Colonic mucosa (tissue), 4 donors: ENCODE measurements around the gene DLG2. TPM values are rescaled to one million over a fixed set of nuclear protein-coding genes. Genes with fewer than 3 reads are reported as not detected.
"Not testable (repeated sequence)": the region's sequence is repeated elsewhere in the genome, so short reads cannot be mapped to it uniquely, and the experiment has no call there.

Source experiments
- DNase-seq: peaks from one replicate; pipeline ENCODE4 v3.0.0-alpha.2; 2020
- H3K27ac ChIP-seq: fragments of 200-600 bp; one replicate; pipeline ENCODE4 v1.8.0; 2021
- H3K27me3 ChIP-seq: fragments of 200-600 bp; one replicate; pipeline ENCODE4 v1.8.0; 2021
- H3K36me3 ChIP-seq: fragments of 200-600 bp; one replicate; pipeline ENCODE4 v1.8.0; 2021
- H3K4me1 ChIP-seq: fragments of 200-600 bp; one replicate; pipeline ENCODE4 v1.8.0; 2021; ENCODE audit warnings: mild to moderate bottlenecking
- H3K4me3 ChIP-seq: fragments of 200-600 bp; one replicate; pipeline ENCODE4 v1.8.0; 2021
- H3K9ac ChIP-seq, 2 donors: one replicate each; pipeline ENCODE4 v1.7.0; 2013; ENCODE audit warnings: control low read depth in 2 of 2, low read depth in 2 of 2, low read length in 2 of 2
- H3K9me3 ChIP-seq: fragments of 200-600 bp; one replicate; pipeline ENCODE4 v1.8.0; 2021
- intact Hi-C: fragments of 100-400 bp; cut with DNase I; formaldehyde crosslinking; loops from one replicate; pipeline ENCODE4 v1.14.1; 2022
- total RNA-seq, 2 donors: library from RNA; stranded (reverse); fragmentation: NEBNext Ultra II Directional in 1 of 2; extraction: Animal tissue kit (Norgen Biotek cat#: 25700) in 1 of 2; gene quantifications; one replicate each; pipeline ENCODE4 v1.2.1, GENCODE V29; 2021
- TF ChIP-seq, protein P1 (sequence below): fragments of 200-600 bp; IDR thresholded peaks from one replicate; pipeline ENCODE4 v1.8.0; 2022; ENCODE audit warnings: antibody characterized with exemption, mild to moderate bottlenecking
- donor health status: healthy.
- donor health status: DM: no; HTN: no; CAD: no.
- donor health status: DM: no; HTN: no; CAD: no.

Gene DLG2
- total RNA-seq, 2 donors from 2014 or later = 1.4 to 3.3 TPM

DNA sequence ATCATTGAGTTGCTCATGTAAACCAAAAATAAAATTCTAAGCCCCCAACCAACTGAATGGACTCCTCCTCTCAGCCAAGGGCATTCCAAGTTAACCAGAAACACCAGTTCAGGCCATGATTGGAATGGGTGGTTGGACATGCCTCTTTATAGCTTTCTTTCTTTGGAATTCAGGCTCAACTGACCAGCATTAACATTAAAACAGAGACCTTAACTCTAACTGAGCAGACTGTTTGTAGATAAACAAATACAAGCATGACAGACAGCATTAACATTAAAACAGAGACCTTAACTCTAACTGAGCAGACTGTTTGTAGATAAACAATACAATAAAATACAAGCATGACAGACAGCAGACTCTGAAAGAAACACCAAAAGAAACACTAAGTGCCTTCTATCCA lies 278.2 kb downstream of the DLG2 start:
- Histone ChIP-seq H3K4me1 (no peaks in the 10 kb centered on the region), H3K27ac (no peak overlapping the region), H3K4me3 (no peak overlapping the region), H3K9ac (no peak overlapping the region), H3K27me3 (no peaks in the 10 kb centered on the region), H3K36me3 (no peaks in the 10 kb centered on the region), H3K9me3 (no peaks in the 10 kb centered on the region)
- intact Hi-C loops = no loop called here
- TF ChIP-seq, protein P1, sequence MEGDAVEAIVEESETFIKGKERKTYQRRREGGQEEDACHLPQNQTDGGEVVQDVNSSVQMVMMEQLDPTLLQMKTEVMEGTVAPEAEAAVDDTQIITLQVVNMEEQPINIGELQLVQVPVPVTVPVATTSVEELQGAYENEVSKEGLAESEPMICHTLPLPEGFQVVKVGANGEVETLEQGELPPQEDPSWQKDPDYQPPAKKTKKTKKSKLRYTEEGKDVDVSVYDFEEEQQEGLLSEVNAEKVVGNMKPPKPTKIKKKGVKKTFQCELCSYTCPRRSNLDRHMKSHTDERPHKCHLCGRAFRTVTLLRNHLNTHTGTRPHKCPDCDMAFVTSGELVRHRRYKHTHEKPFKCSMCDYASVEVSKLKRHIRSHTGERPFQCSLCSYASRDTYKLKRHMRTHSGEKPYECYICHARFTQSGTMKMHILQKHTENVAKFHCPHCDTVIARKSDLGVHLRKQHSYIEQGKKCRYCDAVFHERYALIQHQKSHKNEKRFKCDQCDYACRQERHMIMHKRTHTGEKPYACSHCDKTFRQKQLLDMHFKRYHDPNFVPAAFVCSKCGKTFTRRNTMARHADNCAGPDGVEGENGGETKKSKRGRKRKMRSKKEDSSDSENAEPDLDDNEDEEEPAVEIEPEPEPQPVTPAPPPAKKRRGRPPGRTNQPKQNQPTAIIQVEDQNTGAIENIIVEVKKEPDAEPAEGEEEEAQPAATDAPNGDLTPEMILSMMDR = no peak
- no peak for DNase-seq

DNA sequence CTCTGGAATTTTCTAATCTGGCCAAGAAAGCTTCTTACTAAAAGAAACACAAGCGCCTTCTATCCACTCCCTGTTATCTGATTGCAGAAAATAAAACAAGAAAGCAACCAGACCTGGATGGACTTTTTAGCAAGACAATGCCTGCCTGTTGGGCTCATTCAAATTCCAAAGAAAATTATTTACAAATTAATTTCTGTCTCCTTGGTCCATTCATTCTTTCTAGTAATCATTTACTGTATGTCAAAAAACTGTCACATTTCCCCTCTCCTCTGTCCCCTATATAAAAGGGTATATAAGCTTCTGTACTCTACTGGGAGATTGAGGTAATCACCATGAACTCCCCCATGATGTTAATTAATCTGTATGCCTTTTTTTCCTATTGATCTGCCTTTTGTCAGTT lies 279.9 kb downstream of the DLG2 start:
- intact Hi-C loops = no loop called here
- DNase-seq = no peak
- Histone ChIP-seq H3K36me3 (no peaks in the 10 kb centered on the region), H3K4me3 (no peak overlapping the region), H3K9me3 (no peaks in the 10 kb centered on the region), H3K27me3 (no peaks in the 10 kb centered on the region), H3K4me1 (no peaks in the 10 kb centered on the region), H3K9ac (no peak overlapping the region), H3K27ac (no peak overlapping the region)
- TF ChIP-seq, protein P1 = no peak

DNA sequence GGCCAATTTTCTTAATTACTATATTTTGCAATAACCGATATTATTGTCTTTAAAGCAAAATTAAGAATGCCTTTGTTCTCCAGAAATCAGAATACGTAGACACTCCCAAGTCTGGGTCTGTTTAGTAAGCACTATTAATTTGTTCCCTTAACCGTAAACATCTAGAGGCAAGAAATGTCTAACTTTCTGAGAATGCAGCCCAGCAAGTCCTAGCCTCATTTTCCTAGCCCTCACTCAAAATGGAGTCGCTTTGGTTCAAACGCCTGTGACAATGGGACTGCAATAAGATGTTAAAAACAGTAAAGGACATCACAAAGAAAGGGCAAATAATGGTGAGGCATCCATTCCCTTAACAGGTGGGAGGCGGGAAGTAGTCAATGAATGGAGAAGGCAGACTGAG lies 280.7 kb downstream of the DLG2 start:
- H3K27ac ChIP-seq = no peak overlapping the region
- intact Hi-C loops = no loop called here
- no peak for DNase-seq
- H3K36me3 ChIP-seq = no peaks in the 10 kb centered on the region
- H3K9me3 ChIP-seq = no peaks in the 10 kb centered on the region
- no peak overlapping the region for H3K9ac ChIP-seq
- no peak overlapping the region for H3K4me3 ChIP-seq
- H3K4me1 ChIP-seq = no peaks in the 10 kb centered on the region
- no peaks in the 10 kb centered on the region for H3K27me3 ChIP-seq
- TF ChIP-seq, protein P1 = no peak

DNA sequence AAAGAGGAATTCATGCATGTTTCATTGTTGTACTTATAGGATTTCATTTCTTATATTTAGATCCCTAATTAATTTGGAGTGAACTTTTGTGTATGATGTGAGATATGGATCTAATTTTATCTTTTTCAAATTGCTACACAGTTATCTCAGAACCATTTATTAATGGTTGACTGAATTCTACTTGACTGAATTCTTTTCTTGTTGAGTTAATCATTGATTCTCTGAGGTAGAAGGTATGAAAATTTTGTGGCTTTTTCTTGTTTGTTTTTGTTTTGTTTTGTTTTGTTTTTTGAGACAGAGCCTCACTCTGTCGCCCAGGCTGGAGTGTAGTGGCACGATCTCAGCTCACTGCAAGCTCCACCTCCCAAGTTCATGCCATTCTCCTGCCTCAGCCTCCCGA lies 286.3 kb downstream of the DLG2 start:
- intact Hi-C loops, H3K27me3 ChIP-seq, DNase-seq, H3K9ac ChIP-seq, H3K27ac ChIP-seq, H3K9me3 ChIP-seq, H3K36me3 ChIP-seq, H3K4me3 ChIP-seq, H3K4me1 ChIP-seq: not testable (repeated sequence)

DNA sequence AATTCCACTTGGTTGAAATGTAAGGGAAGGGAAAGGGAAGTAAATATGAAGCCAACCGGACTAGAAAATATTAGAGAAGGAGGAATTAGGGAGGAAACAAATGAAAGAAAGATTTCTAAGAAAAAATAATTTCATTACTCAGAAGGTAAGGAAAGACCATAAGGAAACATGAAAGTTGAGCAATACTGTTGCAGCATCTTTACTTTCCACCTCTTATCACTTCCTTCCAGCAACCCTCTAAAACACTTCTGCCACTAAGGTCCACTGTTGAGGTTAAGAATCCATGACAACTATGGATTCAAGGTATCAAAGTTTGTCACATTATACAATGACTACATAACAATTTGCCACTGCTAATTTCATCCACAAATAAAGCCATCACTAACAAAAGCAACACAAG lies 308.6 kb downstream of the DLG2 start:
- H3K27ac ChIP-seq = no peak overlapping the region
- no peaks in the 10 kb centered on the region for H3K36me3 ChIP-seq
- H3K4me3 ChIP-seq = no peak overlapping the region
- H3K9me3 ChIP-seq = no peaks in the 10 kb centered on the region
- intact Hi-C loops = no loop called here
- H3K9ac ChIP-seq = no peak overlapping the region
- no peaks in the 10 kb centered on the region for H3K4me1 ChIP-seq
- TF ChIP-seq, protein P1 = no peak
- H3K27me3 ChIP-seq = no peaks in the 10 kb centered on the region
- no peak for DNase-seq

DNA sequence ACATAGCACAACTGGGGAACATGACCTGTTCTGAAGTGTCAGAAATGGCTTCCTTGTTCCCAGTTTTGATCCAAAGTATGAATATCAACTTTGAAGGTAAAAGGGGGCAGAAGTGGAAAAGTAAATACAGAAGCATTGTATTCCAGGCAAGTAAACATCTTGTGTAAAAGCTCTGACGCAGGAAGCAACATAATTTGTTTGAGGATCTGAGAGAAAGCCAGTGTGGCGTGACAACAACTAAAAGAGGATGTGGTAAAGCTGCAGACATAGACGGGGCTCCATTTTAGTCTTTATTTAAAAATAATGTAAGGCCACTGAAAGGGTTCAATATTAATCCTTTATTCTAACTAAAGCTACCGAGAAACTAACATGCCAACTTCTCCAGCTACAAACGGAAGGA lies 310.2 kb downstream of the DLG2 start:
- Histone ChIP-seq H3K27ac (no peak overlapping the region), H3K9ac (no peak overlapping the region), H3K4me3 (no peak overlapping the region), H3K4me1 (no peaks in the 10 kb centered on the region), H3K36me3 (no peaks in the 10 kb centered on the region), H3K9me3 (no peaks in the 10 kb centered on the region), H3K27me3 (no peaks in the 10 kb centered on the region)
- TF ChIP-seq, protein P1 = no peak
- intact Hi-C loops = no loop called here
- DNase-seq = no peak
